Glomerular endothelial cell (primary cell): Measurements from ENCODE around the gene DDX39B. TPM values are rescaled to one million over a fixed set of nuclear protein-coding genes. Genes with fewer than 3 reads are reported as not detected.
"Not testable (repeated sequence)": the region's sequence is repeated elsewhere in the genome, so short reads cannot be mapped to it uniquely, and the experiment has no call there.

Experiments used
- DNase-seq: peaks from one replicate; pipeline ENCODE4 v3.0.0-alpha.2; 2011; ENCODE audit warnings: low read depth, low spot score; ENCODE audit errors: extremely low read depth
- total RNA-seq: library from RNA; depleted of rRNA; stranded (reverse); fragments of >200 nt; gene quantifications from 2 replicates; pipeline ENCODE4 v1.2.3, GENCODE V29; 2015

Gene DDX39B
- total RNA-seq, 1 donor from 2014 or later: 249 TPM

DNA sequence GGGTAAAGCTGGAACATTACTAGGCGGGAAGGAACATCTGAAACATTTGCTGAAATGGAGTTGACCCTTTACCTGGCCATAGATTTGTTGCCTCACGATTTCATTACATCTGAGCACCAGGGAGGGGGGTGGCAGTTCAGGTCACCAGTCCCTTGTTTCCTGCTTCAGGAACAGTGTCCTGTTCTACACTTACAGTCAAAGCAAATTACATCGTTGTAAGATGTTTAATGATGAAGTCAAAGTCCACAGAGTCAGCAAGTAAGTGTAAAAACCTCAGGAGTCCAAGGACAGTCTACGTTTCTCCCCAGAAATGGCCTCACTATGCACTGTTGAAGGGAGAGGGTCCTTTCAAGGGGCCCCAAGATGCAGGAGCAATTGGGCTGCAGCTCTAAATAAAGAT lies 52.7 kb downstream of the DDX39B start:
- DNase-seq: no peak

DNA sequence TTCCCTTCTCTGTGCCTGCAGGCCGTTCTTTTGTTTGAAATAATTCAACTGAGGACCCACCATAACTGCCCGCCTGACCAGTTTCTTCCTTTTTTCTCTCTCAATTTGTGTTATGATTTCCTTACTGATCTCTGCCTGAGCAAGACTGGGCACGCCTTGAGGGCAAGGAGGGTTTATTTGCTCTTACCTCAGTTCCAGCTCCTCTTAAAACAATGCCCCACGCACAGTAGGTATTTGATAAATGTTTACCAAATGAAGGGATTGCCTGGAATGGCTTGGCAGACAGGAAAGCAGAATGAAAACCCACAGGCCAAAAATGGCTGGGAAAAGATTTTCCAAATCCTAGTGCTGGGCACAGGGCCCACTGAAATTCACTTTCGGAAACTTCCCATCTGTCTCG lies 54.1 kb downstream of the DDX39B start:
- not testable (repeated sequence) for DNase-seq

DNA sequence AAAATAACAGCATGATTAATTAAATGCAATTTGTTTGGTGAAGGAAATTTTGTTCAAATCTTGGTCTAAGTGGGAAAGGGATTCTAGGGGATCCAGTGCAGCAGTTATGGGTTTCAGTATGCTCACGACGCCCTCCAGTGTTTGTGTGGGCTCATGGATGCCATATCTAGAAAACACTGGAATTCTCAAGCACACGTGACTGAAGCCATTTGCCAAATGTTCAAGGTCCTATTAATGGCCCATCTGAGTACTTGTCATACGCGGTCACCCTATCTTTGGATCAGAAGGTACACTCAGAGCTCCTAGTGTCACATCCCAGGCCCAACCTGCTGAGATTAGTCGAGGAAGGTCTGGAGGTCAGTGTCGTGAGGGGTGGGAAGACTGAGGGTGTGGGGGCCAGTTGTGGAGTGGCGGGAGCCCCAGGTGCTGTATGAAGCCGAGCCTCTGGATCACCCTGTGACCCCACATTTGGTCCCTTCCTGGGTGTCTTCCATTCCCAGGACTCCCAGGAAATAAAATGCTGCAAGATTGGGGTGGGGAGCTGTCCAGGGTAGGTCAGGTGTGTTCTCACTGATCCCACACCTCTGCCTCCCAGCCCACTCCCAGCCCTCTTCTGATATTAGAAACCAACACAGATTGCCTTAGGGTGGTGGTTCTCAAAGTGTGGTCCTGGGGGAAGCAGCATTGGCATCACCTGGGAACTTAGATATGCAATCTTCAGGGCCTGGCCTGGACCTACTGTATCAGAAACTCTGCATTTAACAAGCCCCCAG lies 55.6 kb downstream of the DDX39B start:
- DNase-seq: not testable (repeated sequence)

DNA sequence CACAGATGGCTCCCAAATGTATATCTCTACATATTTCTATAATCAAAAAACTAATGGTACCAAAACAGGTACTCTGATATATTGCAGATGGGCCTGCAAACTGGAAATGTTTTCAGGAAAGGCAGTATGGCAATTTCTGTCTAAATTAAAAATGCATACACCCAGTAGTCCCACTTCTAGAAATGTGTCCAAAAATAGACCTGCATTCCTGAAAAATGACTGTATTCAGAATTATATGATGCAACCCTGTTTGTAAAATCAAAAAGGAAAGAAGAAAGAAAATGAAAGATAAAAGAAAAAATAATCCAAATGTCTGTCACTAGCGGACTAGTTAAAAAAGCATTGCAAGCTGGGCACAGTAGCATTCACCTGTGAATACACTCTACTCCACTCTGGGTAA lies 56.7 kb downstream of the DDX39B start:
- no peak for DNase-seq

DNA sequence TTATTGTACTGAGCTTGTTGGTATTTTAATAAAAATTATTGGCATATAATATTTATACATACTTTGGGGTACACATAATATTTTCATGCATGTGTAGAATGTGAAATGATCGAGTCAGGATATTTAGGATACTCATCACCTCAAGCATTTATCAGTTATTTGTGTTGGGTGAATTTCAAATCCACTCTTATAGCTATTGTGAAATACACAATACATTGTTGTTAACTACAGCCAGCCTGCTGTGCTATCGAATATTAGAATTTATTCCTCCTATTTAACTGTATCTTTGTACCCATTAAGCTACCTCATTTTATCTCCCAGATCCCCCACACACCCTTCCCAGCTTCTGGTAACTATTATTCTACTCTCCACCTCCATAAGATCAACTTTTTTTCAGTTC lies 58.4 kb downstream of the DDX39B start:
- no peak for DNase-seq

DNA sequence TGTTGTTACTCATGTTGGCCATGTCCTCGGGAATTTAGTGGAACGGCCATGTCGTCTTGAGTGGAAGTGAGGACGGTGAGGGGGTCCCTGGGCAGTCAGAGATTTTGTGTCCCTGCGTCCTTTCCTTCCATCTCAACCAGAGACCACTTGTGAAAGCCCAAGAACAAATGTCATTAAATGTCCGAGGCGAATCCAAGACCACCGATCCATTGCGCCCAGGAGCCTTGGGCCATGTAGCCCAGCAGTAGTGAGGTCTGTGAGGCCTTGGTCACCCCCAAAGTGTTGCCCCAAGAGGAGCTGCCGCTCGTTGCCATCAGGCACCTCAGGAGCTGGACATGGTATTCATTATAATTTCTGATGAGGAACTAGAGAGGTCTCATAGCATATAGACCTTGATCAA lies 61.2 kb downstream of the DDX39B start:
- DNase-seq: no peak

Other genes with a start within 250 kb of the DDX39B start
- 1,037 and 2,213 TPM in 2 replicates for gene HLA-B, start 184.8 kb downstream of the DDX39B start, total RNA-seq
- gene MICA, start 138.4 kb downstream of the DDX39B start, total RNA-seq: 55.0 and 63.6 TPM in 2 replicates
- 14.5 and 19.1 TPM in 2 replicates for gene MICB, start 43.9 kb downstream of the DDX39B start, total RNA-seq
- gene MCCD1, start 13.0 kb downstream of the DDX39B start, total RNA-seq: not detected in 2 replicates
- gene ATP6V1G2, start 4.6 kb upstream of the DDX39B start, total RNA-seq: 0.18 and 1.2 TPM in 2 replicates
- 20.6 and 27.7 TPM in 2 replicates for gene NFKBIL1, start 5.6 kb upstream of the DDX39B start, total RNA-seq
- 0.53 TPM in 1 of 2 replicates, not detected in the other for gene LTA, start 30.3 kb upstream of the DDX39B start, total RNA-seq
- gene TNF, start 33.6 kb upstream of the DDX39B start, total RNA-seq: 0.88 and 4.4 TPM in 2 replicates
- 16.5 and 41.8 TPM in 2 replicates for gene LTB, start 40.4 kb upstream of the DDX39B start, total RNA-seq
- 0.87 and 0.99 TPM in 2 replicates for gene LST1, start 44.3 kb upstream of the DDX39B start, total RNA-seq
- gene NCR3, start 51.0 kb upstream of the DDX39B start, total RNA-seq: not detected in 2 replicates
- gene AIF1, start 73.2 kb upstream of the DDX39B start, total RNA-seq: not detected in 2 replicates
- gene PRRC2A, start 78.7 kb upstream of the DDX39B start, total RNA-seq: 125 and 166 TPM in 2 replicates
- gene BAG6, start 110.7 kb upstream of the DDX39B start, total RNA-seq: 259 and 375 TPM in 2 replicates
- gene APOM, start 113.9 kb upstream of the DDX39B start, total RNA-seq: not detected in 2 replicates
- 19.1 and 19.6 TPM in 2 replicates for gene C6orf47, start 118.8 kb upstream of the DDX39B start, total RNA-seq
- 13.0 and 14.5 TPM in 2 replicates for gene GPANK1, start 123.0 kb upstream of the DDX39B start, total RNA-seq
- gene CSNK2B, start 124.1 kb upstream of the DDX39B start, total RNA-seq: 292 and 314 TPM in 2 replicates
- gene LY6G5B, start 128.0 kb upstream of the DDX39B start, total RNA-seq: 2.6 and 7.9 TPM in 2 replicates
- 3.7 and 4.1 TPM in 2 replicates for gene LY6G5C, start 139.1 kb upstream of the DDX39B start, total RNA-seq
- 35.7 and 49.2 TPM in 2 replicates for gene ABHD16A, start 161.3 kb upstream of the DDX39B start, total RNA-seq
- not detected in 2 replicates for gene LY6G6F, start 164.9 kb upstream of the DDX39B start, total RNA-seq
- not detected in 2 replicates for gene LY6G6D, start 173.3 kb upstream of the DDX39B start, total RNA-seq
- not detected in 2 replicates for gene LY6G6C, start 179.7 kb upstream of the DDX39B start, total RNA-seq
- not detected in 2 replicates for gene MPIG6B, start 181.4 kb upstream of the DDX39B start, total RNA-seq
- 110 and 138 TPM in 2 replicates for gene DDAH2, start 187.3 kb upstream of the DDX39B start, total RNA-seq
- gene CLIC1, start 194.5 kb upstream of the DDX39B start, total RNA-seq: 541 and 655 TPM in 2 replicates
- 3.7 and 18.7 TPM in 2 replicates for gene MSH5, start 198.0 kb upstream of the DDX39B start, total RNA-seq
- gene SAPCD1, start 220.7 kb upstream of the DDX39B start, total RNA-seq: 3.3 and 3.9 TPM in 2 replicates
- gene VWA7, start 235.3 kb upstream of the DDX39B start, total RNA-seq: 0.34 and 0.58 TPM in 2 replicates